ENCODE data around the gene KLHL11. TPM values are rescaled to one million over a fixed set of nuclear protein-coding genes. Genes with fewer than 3 reads are reported as not detected.

The KLHL11 gene
- total and polyA plus RNA-seq, 4 donors, result 0.68 to 12.6 (median 7.1) TPM

DNA sequence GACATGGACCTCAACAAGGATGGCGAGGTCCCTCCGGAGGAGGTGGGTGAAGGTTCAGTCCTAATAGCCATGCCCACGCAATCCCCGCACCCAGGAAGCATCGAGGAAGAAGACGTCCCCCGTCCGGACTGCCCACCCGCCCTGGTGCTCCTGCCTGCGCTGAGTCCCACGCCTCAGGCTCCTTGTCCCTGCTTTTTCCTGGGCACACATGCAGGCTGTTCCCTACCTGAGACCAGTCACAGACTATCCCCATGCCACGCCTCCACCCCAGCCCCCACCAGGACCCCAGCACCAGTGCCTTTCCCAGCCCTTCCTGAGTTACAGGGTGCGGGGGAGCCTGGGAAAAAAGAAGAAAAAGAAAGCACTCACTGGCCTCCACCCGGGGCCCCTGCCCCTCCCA, 43.4 kb downstream of the KLHL11 start:
- H3K4me3 ChIP-seq (ENCODE audit: low read depth in 1 of 3, low read length in 3 of 3), result no peak overlapping the region
- H3K9ac ChIP-seq (ENCODE audit: low read depth in 1 of 2, low read length in 2 of 2), result no peak overlapping the region
- H3K36me3 ChIP-seq (ENCODE audit: control insufficient read depth in 4 of 4, insufficient read depth in 3 of 4, low read depth in 1 of 4, low read length in 3 of 4), result peaks cover 0 to 9% (median 3%) of the 10 kb centered on the region in 4 donors
- no peaks in the 10 kb centered on the region for H3K4me1 ChIP-seq (ENCODE audit: control insufficient read depth in 4 of 4, insufficient read depth in 4 of 4, low read length in 3 of 4)
- 88% methylated on average over 14 of the region's 14 CpGs for WGBS
- no peaks in the 10 kb centered on the region for H3K9me3 ChIP-seq (ENCODE audit: control insufficient read depth in 4 of 4, low read length in 3 of 4)
- no peaks in the 10 kb centered on the region for H3K27me3 ChIP-seq (ENCODE audit: control insufficient read depth in 4 of 4, insufficient read depth in 4 of 4, low read length in 3 of 4)
- no peak for DNase-seq (ENCODE audit: low spot score)
- H3K27ac ChIP-seq (ENCODE audit: low read depth in 1 of 2, low read length in 2 of 2), result no peak overlapping the region
- TF ChIP-seq, protein P1, sequence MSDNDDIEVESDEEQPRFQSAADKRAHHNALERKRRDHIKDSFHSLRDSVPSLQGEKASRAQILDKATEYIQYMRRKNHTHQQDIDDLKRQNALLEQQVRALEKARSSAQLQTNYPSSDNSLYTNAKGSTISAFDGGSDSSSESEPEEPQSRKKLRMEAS (IDR thresholded peaks at IDR 0.05), result no peak
- TF ChIP-seq, protein P2, sequence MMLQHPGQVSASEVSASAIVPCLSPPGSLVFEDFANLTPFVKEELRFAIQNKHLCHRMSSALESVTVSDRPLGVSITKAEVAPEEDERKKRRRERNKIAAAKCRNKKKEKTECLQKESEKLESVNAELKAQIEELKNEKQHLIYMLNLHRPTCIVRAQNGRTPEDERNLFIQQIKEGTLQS (IDR thresholded peaks at IDR 0.05), result no peak
- TF ChIP-seq EGR1 (IDR thresholded peaks at IDR 0.05; ENCODE audit: low read depth in 2 of 2), result no peak
- no peak for TF ChIP-seq FOXA2 (IDR thresholded peaks at IDR 0.05)
- TF ChIP-seq, protein P3, sequence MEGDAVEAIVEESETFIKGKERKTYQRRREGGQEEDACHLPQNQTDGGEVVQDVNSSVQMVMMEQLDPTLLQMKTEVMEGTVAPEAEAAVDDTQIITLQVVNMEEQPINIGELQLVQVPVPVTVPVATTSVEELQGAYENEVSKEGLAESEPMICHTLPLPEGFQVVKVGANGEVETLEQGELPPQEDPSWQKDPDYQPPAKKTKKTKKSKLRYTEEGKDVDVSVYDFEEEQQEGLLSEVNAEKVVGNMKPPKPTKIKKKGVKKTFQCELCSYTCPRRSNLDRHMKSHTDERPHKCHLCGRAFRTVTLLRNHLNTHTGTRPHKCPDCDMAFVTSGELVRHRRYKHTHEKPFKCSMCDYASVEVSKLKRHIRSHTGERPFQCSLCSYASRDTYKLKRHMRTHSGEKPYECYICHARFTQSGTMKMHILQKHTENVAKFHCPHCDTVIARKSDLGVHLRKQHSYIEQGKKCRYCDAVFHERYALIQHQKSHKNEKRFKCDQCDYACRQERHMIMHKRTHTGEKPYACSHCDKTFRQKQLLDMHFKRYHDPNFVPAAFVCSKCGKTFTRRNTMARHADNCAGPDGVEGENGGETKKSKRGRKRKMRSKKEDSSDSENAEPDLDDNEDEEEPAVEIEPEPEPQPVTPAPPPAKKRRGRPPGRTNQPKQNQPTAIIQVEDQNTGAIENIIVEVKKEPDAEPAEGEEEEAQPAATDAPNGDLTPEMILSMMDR (IDR thresholded peaks at IDR 0.05; ENCODE audit: low read depth, low read length, missing input control), result no peak
- no peak for TF ChIP-seq RAD21 (IDR thresholded peaks at IDR 0.05)
- no peak for TF ChIP-seq FOXA1 (IDR thresholded peaks at IDR 0.05)
- no peak for TF ChIP-seq GABPA (IDR thresholded peaks at IDR 0.05 in 1 of 2, conservative IDR thresholded peaks at IDR 0.05 in 1 of 2)
- TF ChIP-seq YY1 (IDR thresholded peaks at IDR 0.05), result no peak
- TF ChIP-seq RXRA (IDR thresholded peaks at IDR 0.05), result no peak
- TF ChIP-seq SP1 (IDR thresholded peaks at IDR 0.05), result no peak
- TF ChIP-seq HNF4A (conservative IDR thresholded peaks at IDR 0.05), result no peak
- TF ChIP-seq, protein P4, sequence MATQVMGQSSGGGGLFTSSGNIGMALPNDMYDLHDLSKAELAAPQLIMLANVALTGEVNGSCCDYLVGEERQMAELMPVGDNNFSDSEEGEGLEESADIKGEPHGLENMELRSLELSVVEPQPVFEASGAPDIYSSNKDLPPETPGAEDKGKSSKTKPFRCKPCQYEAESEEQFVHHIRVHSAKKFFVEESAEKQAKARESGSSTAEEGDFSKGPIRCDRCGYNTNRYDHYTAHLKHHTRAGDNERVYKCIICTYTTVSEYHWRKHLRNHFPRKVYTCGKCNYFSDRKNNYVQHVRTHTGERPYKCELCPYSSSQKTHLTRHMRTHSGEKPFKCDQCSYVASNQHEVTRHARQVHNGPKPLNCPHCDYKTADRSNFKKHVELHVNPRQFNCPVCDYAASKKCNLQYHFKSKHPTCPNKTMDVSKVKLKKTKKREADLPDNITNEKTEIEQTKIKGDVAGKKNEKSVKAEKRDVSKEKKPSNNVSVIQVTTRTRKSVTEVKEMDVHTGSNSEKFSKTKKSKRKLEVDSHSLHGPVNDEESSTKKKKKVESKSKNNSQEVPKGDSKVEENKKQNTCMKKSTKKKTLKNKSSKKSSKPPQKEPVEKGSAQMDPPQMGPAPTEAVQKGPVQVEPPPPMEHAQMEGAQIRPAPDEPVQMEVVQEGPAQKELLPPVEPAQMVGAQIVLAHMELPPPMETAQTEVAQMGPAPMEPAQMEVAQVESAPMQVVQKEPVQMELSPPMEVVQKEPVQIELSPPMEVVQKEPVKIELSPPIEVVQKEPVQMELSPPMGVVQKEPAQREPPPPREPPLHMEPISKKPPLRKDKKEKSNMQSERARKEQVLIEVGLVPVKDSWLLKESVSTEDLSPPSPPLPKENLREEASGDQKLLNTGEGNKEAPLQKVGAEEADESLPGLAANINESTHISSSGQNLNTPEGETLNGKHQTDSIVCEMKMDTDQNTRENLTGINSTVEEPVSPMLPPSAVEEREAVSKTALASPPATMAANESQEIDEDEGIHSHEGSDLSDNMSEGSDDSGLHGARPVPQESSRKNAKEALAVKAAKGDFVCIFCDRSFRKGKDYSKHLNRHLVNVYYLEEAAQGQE (IDR thresholded peaks at IDR 0.05), result no peak
- no peak for TF ChIP-seq JUND (IDR thresholded peaks at IDR 0.05)
- no peak for TF ChIP-seq NR2F2 (IDR thresholded peaks at IDR 0.05)
- TF ChIP-seq, protein P5, sequence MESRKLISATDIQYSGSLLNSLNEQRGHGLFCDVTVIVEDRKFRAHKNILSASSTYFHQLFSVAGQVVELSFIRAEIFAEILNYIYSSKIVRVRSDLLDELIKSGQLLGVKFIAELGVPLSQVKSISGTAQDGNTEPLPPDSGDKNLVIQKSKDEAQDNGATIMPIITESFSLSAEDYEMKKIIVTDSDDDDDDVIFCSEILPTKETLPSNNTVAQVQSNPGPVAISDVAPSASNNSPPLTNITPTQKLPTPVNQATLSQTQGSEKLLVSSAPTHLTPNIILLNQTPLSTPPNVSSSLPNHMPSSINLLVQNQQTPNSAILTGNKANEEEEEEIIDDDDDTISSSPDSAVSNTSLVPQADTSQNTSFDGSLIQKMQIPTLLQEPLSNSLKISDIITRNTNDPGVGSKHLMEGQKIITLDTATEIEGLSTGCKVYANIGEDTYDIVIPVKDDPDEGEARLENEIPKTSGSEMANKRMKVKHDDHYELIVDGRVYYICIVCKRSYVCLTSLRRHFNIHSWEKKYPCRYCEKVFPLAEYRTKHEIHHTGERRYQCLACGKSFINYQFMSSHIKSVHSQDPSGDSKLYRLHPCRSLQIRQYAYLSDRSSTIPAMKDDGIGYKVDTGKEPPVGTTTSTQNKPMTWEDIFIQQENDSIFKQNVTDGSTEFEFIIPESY (IDR thresholded peaks at IDR 0.05), result no peak
- no peak for TF ChIP-seq TAF1 (conservative IDR thresholded peaks at IDR 0.05)
- no peak for TF ChIP-seq HNF4G (IDR thresholded peaks at IDR 0.05)

Data from liver (tissue), 9 donors.